ENCODE measurements around the gene ASIC4. TPM values are rescaled to one million over a fixed set of nuclear protein-coding genes. Genes with fewer than 3 reads are reported as not detected.

The ASIC4 gene
- total RNA-seq, 1 experiment from 2014 or later: 2.1 TPM

DNA sequence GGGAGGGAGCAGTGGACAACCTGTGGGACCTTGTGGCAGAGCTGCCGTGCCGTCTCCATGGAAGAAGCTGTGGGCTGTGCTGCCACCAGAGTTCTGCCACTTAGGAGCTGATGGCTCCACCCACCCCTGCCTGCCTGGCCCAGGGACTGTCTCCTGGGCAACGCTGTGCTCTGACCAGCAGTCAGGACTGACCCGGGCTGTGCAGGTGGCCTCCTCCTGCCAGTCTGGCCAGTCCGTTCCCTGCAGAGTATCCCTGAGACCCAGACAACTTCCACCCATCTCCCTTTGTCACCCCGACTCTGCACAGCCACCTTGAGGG is 12.8 kb downstream of the ASIC4 start:
- H3K36me3 ChIP-seq (ENCODE audit: control insufficient read depth in 1 of 2, insufficient read depth in 2 of 2, low read length in 2 of 2): no peaks in the 10 kb centered on the region
- intact Hi-C loops (cut with micrococcal nuclease): no loop called here
- H2AFZ ChIP-seq (ENCODE audit: low read depth, low read length, poor library complexity, severe bottlenecking): no peak overlapping the region
- no peak overlapping the region for H3K4me2 ChIP-seq (ENCODE audit: low read length)
- ChIA-PET RAD21 (ENCODE audit: low non-redundant PET in 1 of 2, low total read pairs in 2 of 2, uncharacterized antibody in 2 of 2, unreplicated experiment in 2 of 2) (no interaction called here), POLR2A (interaction anchor here (1.4 kb wide), 1 partner anchor 29 kb away, joined by 3 read pairs; no protein-coding TSS in a partner anchor), CTCF (interaction anchor here (1.8 to 7.7 kb wide), 5 partner anchors 17 to 139 kb away, joined by 9 to 109 read pairs (median 47); partner anchors contain the start of genes DNPEP and GMPPA)
- TF ChIP-seq, protein P1, sequence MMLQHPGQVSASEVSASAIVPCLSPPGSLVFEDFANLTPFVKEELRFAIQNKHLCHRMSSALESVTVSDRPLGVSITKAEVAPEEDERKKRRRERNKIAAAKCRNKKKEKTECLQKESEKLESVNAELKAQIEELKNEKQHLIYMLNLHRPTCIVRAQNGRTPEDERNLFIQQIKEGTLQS (IDR thresholded peaks at IDR 0.05): no peak
- TF ChIP-seq FOSL1 (IDR thresholded peaks at IDR 0.05; ENCODE audit: low read depth): no peak
- TF ChIP-seq CBX3 (IDR thresholded peaks at IDR 0.05; ENCODE audit: low read depth): no peak
- no peak for TF ChIP-seq ZNF274 (IDR thresholded peaks at IDR 0.05; ENCODE audit: low read depth, low read length)
- TF ChIP-seq, protein P2, sequence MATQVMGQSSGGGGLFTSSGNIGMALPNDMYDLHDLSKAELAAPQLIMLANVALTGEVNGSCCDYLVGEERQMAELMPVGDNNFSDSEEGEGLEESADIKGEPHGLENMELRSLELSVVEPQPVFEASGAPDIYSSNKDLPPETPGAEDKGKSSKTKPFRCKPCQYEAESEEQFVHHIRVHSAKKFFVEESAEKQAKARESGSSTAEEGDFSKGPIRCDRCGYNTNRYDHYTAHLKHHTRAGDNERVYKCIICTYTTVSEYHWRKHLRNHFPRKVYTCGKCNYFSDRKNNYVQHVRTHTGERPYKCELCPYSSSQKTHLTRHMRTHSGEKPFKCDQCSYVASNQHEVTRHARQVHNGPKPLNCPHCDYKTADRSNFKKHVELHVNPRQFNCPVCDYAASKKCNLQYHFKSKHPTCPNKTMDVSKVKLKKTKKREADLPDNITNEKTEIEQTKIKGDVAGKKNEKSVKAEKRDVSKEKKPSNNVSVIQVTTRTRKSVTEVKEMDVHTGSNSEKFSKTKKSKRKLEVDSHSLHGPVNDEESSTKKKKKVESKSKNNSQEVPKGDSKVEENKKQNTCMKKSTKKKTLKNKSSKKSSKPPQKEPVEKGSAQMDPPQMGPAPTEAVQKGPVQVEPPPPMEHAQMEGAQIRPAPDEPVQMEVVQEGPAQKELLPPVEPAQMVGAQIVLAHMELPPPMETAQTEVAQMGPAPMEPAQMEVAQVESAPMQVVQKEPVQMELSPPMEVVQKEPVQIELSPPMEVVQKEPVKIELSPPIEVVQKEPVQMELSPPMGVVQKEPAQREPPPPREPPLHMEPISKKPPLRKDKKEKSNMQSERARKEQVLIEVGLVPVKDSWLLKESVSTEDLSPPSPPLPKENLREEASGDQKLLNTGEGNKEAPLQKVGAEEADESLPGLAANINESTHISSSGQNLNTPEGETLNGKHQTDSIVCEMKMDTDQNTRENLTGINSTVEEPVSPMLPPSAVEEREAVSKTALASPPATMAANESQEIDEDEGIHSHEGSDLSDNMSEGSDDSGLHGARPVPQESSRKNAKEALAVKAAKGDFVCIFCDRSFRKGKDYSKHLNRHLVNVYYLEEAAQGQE (IDR thresholded peaks at IDR 0.05; ENCODE audit: low read depth): no peak
- TF ChIP-seq, protein P3, sequence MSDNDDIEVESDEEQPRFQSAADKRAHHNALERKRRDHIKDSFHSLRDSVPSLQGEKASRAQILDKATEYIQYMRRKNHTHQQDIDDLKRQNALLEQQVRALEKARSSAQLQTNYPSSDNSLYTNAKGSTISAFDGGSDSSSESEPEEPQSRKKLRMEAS (IDR thresholded peaks at IDR 0.05): no peak
- no peak for TF ChIP-seq SRF (IDR thresholded peaks at IDR 0.05; ENCODE audit: low read depth)
- no peak for TF ChIP-seq SIN3A (IDR thresholded peaks at IDR 0.05; ENCODE audit: low read depth)
- no peak for TF ChIP-seq EGR1 (IDR thresholded peaks at IDR 0.05; ENCODE audit: low read depth)
- TF ChIP-seq ELF1 (IDR thresholded peaks at IDR 0.05; ENCODE audit: borderline replicate concordance, low read depth): no peak
- TF ChIP-seq, protein P4, sequence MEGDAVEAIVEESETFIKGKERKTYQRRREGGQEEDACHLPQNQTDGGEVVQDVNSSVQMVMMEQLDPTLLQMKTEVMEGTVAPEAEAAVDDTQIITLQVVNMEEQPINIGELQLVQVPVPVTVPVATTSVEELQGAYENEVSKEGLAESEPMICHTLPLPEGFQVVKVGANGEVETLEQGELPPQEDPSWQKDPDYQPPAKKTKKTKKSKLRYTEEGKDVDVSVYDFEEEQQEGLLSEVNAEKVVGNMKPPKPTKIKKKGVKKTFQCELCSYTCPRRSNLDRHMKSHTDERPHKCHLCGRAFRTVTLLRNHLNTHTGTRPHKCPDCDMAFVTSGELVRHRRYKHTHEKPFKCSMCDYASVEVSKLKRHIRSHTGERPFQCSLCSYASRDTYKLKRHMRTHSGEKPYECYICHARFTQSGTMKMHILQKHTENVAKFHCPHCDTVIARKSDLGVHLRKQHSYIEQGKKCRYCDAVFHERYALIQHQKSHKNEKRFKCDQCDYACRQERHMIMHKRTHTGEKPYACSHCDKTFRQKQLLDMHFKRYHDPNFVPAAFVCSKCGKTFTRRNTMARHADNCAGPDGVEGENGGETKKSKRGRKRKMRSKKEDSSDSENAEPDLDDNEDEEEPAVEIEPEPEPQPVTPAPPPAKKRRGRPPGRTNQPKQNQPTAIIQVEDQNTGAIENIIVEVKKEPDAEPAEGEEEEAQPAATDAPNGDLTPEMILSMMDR (IDR thresholded peaks at IDR 0.05 in 2 of 3, conservative IDR thresholded peaks at IDR 0.05 in 1 of 3; ENCODE audit: borderline replicate concordance in 1 of 3, insufficient read depth in 1 of 3, low read depth in 2 of 3, low read length in 2 of 3): no peak
- no peak for TF ChIP-seq EZH2phosphoT487 (IDR thresholded peaks at IDR 0.05; ENCODE audit: borderline replicate concordance)
- TF ChIP-seq POLR2A (IDR thresholded peaks at IDR 0.05; ENCODE audit: borderline replicate concordance, extremely low read depth, insufficient read depth, insufficient read length): no peak
- TF ChIP-seq YY1 (IDR thresholded peaks at IDR 0.05; ENCODE audit: extremely low read depth, insufficient replicate concordance, low read depth, low read length): no peak
- no peak for TF ChIP-seq EZH2 (IDR thresholded peaks at IDR 0.05)
- no peak for TF ChIP-seq JUND (IDR thresholded peaks at IDR 0.05)
- no peak for TF ChIP-seq TCF7L2 (IDR thresholded peaks at IDR 0.05; ENCODE audit: borderline replicate concordance, extremely low read depth, insufficient read depth, insufficient read length)
- no peak for TF ChIP-seq POLR2AphosphoS5 (IDR thresholded peaks at IDR 0.05; ENCODE audit: low read depth, low read length)
- TF ChIP-seq SP1 (IDR thresholded peaks at IDR 0.05; ENCODE audit: low read depth): no peak
- TF ChIP-seq ZBTB33 (IDR thresholded peaks at IDR 0.05; ENCODE audit: extremely low read depth, insufficient replicate concordance, low read length): no peak
- no peaks in the 10 kb centered on the region for H4K20me1 ChIP-seq (ENCODE audit: insufficient read depth)
- H3K79me2 ChIP-seq (ENCODE audit: insufficient read depth, low read length): no peaks in the 10 kb centered on the region
- BruUV-seq (replicated peaks): no TSS peak
- H3K27ac ChIP-seq (ENCODE audit: low read depth, low read length): no peak overlapping the region
- H3K4me3 ChIP-seq (replicated peaks in 1 of 2; ENCODE audit: low read depth in 1 of 2, low read length in 2 of 2): no peak overlapping the region
- DNase-seq (ENCODE audit: low read depth, low spot score) (no peak), ATAC-seq (no peak)
- H3K9me3 ChIP-seq (ENCODE audit: control insufficient read depth in 1 of 2, insufficient read depth in 1 of 2, low read depth in 1 of 2, low read length in 2 of 2): no peaks in the 10 kb centered on the region
- peaks cover 22 to 56% of the 10 kb centered on the region in 2 experiments for H3K4me1 ChIP-seq (ENCODE audit: control insufficient read depth in 1 of 2, insufficient read depth in 2 of 2, low read length in 2 of 2)
- H3K9ac ChIP-seq (ENCODE audit: low read length): no peak overlapping the region
- H3K9me2 ChIP-seq (ENCODE audit: insufficient read depth): no peaks in the 10 kb centered on the region
- H3K27me3 ChIP-seq (ENCODE audit: insufficient read depth, low read length): no peaks in the 10 kb centered on the region
